Astrocyte (in vitro differentiated cells and primary cell): ENCODE results near the gene ZNF597. TPM values are rescaled to one million over a fixed set of nuclear protein-coding genes. Genes with fewer than 3 reads are reported as not detected.

Source experiments
- DNase-seq: peaks from one replicate; pipeline ENCODE4 v3.0.0-alpha.2; 2010; ENCODE audit warnings: low read depth
- FAIRE-seq: peaks from 2 replicates; lab custom pipeline; 2011; peaks lifted over from hg19 to GRCh38; lab: Jason Lieb, UNC
- H2AFZ ChIP-seq: 2 replicates; pipeline ENCODE4 v1.6.0; 2012; ENCODE audit warnings: low read depth, low read length, inconsistent platforms
- H3K27ac ChIP-seq: 2 replicates; pipeline ENCODE4 v1.5.1; 2011; ENCODE audit warnings: low read depth, low read length, inconsistent platforms
- H3K27me3 ChIP-seq: 2 replicates; pipeline ENCODE4 v1.6.0; 2011; ENCODE audit warnings: low read length, inconsistent platforms; ENCODE audit not compliant: insufficient read depth
- H3K36me3 ChIP-seq: 2 replicates; pipeline ENCODE4 v1.5.1; 2011; ENCODE audit warnings: low read length, inconsistent platforms; ENCODE audit not compliant: insufficient read depth
- H3K4me1 ChIP-seq: 2 replicates; pipeline ENCODE4 v1.5.1; 2011; ENCODE audit warnings: low read length, inconsistent platforms; ENCODE audit not compliant: insufficient read depth
- H3K4me2 ChIP-seq: 2 replicates; pipeline ENCODE4 v1.6.0; 2012; ENCODE audit warnings: low read length, inconsistent platforms
- H3K4me3 ChIP-seq: 2 replicates; pipeline ENCODE4 v1.5.1; 2011; ENCODE audit warnings: low read depth, mild to moderate bottlenecking, low read length, inconsistent platforms; ENCODE audit not compliant: insufficient read depth
- H3K79me2 ChIP-seq: 2 replicates; pipeline ENCODE4 v1.6.0; 2012; ENCODE audit warnings: mild to moderate bottlenecking, low read length, inconsistent platforms; ENCODE audit not compliant: insufficient read depth
- H3K9ac ChIP-seq: 2 replicates; pipeline ENCODE4 v1.6.0; 2012; ENCODE audit warnings: mild to moderate bottlenecking, low read length, inconsistent platforms
- H3K9me3 ChIP-seq: 2 replicates; pipeline ENCODE4 v1.5.1; 2012; ENCODE audit warnings: low read depth, mild to moderate bottlenecking, low read length, inconsistent platforms; ENCODE audit not compliant: insufficient read depth
- H4K20me1 ChIP-seq: 2 replicates; pipeline ENCODE4 v1.6.0; 2012; ENCODE audit warnings: low read length, inconsistent platforms; ENCODE audit not compliant: insufficient read depth
- H3K27ac Mint-ChIP-seq: one replicate; pipeline ENCODE4 v1.8.0; 2021; ENCODE audit warnings: mild to moderate bottlenecking, mixed read lengths; ENCODE audit not compliant: unreplicated experiment
- H3K27me3 Mint-ChIP-seq: one replicate; pipeline ENCODE4 v1.8.0; 2021; ENCODE audit warnings: low read depth, mixed read lengths; ENCODE audit not compliant: unreplicated experiment
- H3K36me3 Mint-ChIP-seq: one replicate; pipeline ENCODE4 v1.8.0; 2021; ENCODE audit warnings: low read depth, mixed read lengths; ENCODE audit not compliant: unreplicated experiment
- H3K4me1 Mint-ChIP-seq: one replicate; pipeline ENCODE4 v1.8.0; 2021; ENCODE audit warnings: low read depth, mixed read lengths; ENCODE audit not compliant: unreplicated experiment
- H3K4me3 Mint-ChIP-seq: one replicate; pipeline ENCODE4 v1.8.0; 2021; ENCODE audit warnings: mild to moderate bottlenecking, moderate library complexity, mixed read lengths; ENCODE audit not compliant: unreplicated experiment
- H3K9me3 Mint-ChIP-seq: one replicate; pipeline ENCODE4 v1.8.0; 2021; ENCODE audit warnings: mild to moderate bottlenecking, mixed read lengths; ENCODE audit not compliant: unreplicated experiment
- CTCF ChIP-seq: IDR thresholded peaks from 2 replicates; pipeline ENCODE4 v1.5.1; 2011; ENCODE audit warnings: low read depth, mild to moderate bottlenecking, inconsistent platforms, low read length, moderate library complexity; ENCODE audit not compliant: insufficient read depth
- EZH2 ChIP-seq: IDR thresholded peaks from 2 replicates; pipeline ENCODE4 v1.6.1; 2012; ENCODE audit warnings: mild to moderate bottlenecking, low read length, inconsistent platforms; ENCODE audit not compliant: insufficient read depth
- total RNA-seq: library from RNA; stranded (reverse); gene quantifications from 2 replicates; pipeline ENCODE4 v1.2.1, GENCODE V29; 2021

The ZNF597 gene
- total RNA-seq, 1 donor from 2014 or later: 4.7 TPM

GRCh38 chr16:3458278-3458851 lies 15.1 kb upstream of the ZNF597 start:
- H3K27ac ChIP-seq: peak overlapping the region; percentile 96
- no peaks in the 10 kb centered on the region for H3K9me3 ChIP-seq
- Mint-ChIP-seq H3K36me3 (peaks cover 3% of the 10 kb centered on the region), H3K4me3 (peak overlapping the region; percentile 96), H3K27me3 (no peaks in the 10 kb centered on the region), H3K27ac (peak overlapping the region; percentile 94), H3K4me1 (peaks cover 31% of the 10 kb centered on the region), H3K9me3 (no peaks in the 10 kb centered on the region)
- peak overlapping the region; percentile 79 for H3K4me3 ChIP-seq
- H3K79me2 ChIP-seq: peaks cover 52% of the 10 kb centered on the region
- no peaks in the 10 kb centered on the region for H3K36me3 ChIP-seq
- H3K4me2 ChIP-seq: peak overlapping the region; percentile 93
- peaks cover 49% of the 10 kb centered on the region for H4K20me1 ChIP-seq
- peak overlapping the region; percentile 93 for H3K9ac ChIP-seq
- no peaks in the 10 kb centered on the region for H3K27me3 ChIP-seq
- H3K4me1 ChIP-seq: peaks cover 20% of the 10 kb centered on the region
- DNase-seq (peak; percentile 49), FAIRE-seq (no peak)
- TF ChIP-seq CTCF (no peak), EZH2 (no peak)
- peak overlapping the region; percentile 65 for H2AFZ ChIP-seq

- Histone ChIP-seq H4K20me1 (peaks cover 42% of the 10 kb centered on the region), H3K79me2 (peaks cover 45% of the 10 kb centered on the region), H3K9ac (peak overlapping the region; percentile 93), H3K27ac (peak overlapping the region; percentile 96), H3K36me3 (no peaks in the 10 kb centered on the region), H3K27me3 (no peaks in the 10 kb centered on the region), H2AFZ (peak overlapping the region; percentile 100), H3K4me1 (peaks cover 20% of the 10 kb centered on the region), H3K9me3 (no peaks in the 10 kb centered on the region), H3K4me2 (peak overlapping the region; percentile 93), H3K4me3 (peak overlapping the region; percentile 79)
- H3K36me3 Mint-ChIP-seq: peaks cover 3% of the 10 kb centered on the region
- FAIRE-seq (no peak), DNase-seq (peak; percentile 71)
- H3K4me3 Mint-ChIP-seq: peak overlapping the region; percentile 82
- H3K9me3 Mint-ChIP-seq: no peaks in the 10 kb centered on the region
- TF ChIP-seq EZH2 (no peak), CTCF (no peak)
- peak overlapping the region; percentile 85 for H3K27ac Mint-ChIP-seq
- H3K27me3 Mint-ChIP-seq: no peaks in the 10 kb centered on the region
- peaks cover 31% of the 10 kb centered on the region for H3K4me1 Mint-ChIP-seq
Measured at GRCh38 chr16:3457434-3458252, 14.3 kb upstream of the ZNF597 start.
